ENCODE results near the gene ACTA1.

The ACTA1 gene

DNA sequence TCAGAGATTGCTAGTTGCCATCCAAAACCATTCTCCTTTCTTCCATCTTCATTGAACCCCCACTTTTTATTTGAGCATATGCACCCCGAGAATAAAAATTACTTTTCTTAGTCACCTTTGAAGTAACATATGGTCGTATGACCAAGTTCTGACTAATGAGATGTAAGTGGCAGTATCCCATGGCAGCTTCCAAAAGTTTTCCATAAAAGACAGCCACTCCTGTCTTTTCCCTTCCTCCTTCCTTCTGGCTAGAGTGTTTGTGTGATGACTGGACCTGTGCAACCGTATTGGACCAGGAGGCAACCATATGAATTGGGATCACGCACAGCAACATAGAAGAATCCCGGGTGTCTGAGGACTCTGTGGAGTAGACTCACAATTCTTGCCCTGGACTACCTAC is 49.9 kb downstream of the ACTA1 start:
- TF ChIP-seq, protein P1, sequence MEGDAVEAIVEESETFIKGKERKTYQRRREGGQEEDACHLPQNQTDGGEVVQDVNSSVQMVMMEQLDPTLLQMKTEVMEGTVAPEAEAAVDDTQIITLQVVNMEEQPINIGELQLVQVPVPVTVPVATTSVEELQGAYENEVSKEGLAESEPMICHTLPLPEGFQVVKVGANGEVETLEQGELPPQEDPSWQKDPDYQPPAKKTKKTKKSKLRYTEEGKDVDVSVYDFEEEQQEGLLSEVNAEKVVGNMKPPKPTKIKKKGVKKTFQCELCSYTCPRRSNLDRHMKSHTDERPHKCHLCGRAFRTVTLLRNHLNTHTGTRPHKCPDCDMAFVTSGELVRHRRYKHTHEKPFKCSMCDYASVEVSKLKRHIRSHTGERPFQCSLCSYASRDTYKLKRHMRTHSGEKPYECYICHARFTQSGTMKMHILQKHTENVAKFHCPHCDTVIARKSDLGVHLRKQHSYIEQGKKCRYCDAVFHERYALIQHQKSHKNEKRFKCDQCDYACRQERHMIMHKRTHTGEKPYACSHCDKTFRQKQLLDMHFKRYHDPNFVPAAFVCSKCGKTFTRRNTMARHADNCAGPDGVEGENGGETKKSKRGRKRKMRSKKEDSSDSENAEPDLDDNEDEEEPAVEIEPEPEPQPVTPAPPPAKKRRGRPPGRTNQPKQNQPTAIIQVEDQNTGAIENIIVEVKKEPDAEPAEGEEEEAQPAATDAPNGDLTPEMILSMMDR (conservative IDR thresholded peaks at IDR 0.05; ENCODE audit: low read depth, low read length): no peak
- H3K4me3 ChIP-seq (ENCODE audit: low read length): no peak overlapping the region
- DNase-seq (ENCODE audit: low read depth): no peak

DNA sequence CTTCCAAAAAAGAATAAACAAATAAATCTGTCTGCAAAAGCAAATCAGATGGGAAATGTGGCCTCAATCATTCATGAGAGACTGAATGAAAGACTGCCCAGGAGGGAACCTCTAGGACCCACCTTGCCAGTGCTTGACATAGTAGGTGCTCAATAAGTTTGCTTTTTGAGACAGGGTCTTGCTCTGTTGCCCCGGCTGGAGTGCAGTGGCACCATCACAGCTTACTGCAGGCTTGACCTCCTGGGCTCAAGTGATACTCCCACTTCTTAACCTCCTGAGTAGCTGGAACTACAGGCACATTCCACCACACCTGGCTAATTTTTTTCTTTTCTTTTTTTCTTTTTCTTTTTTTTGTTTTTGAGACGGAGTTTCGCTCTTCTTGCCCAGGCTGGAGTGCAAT is 50.7 kb downstream of the ACTA1 start:
- TF ChIP-seq, protein P1 (conservative IDR thresholded peaks at IDR 0.05; ENCODE audit: low read depth, low read length): no peak
- H3K4me3 ChIP-seq (ENCODE audit: low read length): no peak overlapping the region
- no peak for DNase-seq (ENCODE audit: low read depth)
